ENCODE data around the gene ZNF669. TPM values are rescaled to one million over a fixed set of nuclear protein-coding genes. Genes with fewer than 3 reads are reported as not detected.
"Not testable (repeated sequence)": the region's sequence is repeated elsewhere in the genome, so short reads cannot be mapped to it uniquely, and the experiment has no call there.

Gene ZNF669
- total RNA-seq, 1 experiment from 2014 or later, result 7.2 TPM

- peaks cover 12% of the 10 kb centered on the region for H3K79me2 ChIP-seq (ENCODE audit: insufficient read depth, low read length)
- no peaks in the 10 kb centered on the region for H3K4me1 ChIP-seq (ENCODE audit: control insufficient read depth in 1 of 2, insufficient read depth in 2 of 2, low read length in 2 of 2)
- H3K9me2 ChIP-seq (ENCODE audit: insufficient read depth), result no peaks in the 10 kb centered on the region
- BruUV-seq (replicated peaks), result no TSS peak
- no peak overlapping the region for H3K9ac ChIP-seq (ENCODE audit: low read length)
- H3K4me2 ChIP-seq (ENCODE audit: low read length), result no peak overlapping the region
- no peak overlapping the region for H3K4me3 ChIP-seq (replicated peaks in 1 of 2; ENCODE audit: low read depth in 1 of 2, low read length in 2 of 2)
- POLR2A ChIA-PET, result no interaction called here
- RAD21 ChIA-PET (ENCODE audit: low non-redundant PET in 1 of 2, low total read pairs in 2 of 2, uncharacterized antibody in 2 of 2, unreplicated experiment in 2 of 2), result no interaction called here
- peaks cover 16 to 24% of the 10 kb centered on the region in 2 experiments; a peak in 3 of 4 replicates for H3K9me3 ChIP-seq (ENCODE audit: control insufficient read depth in 1 of 2, insufficient read depth in 1 of 2, low read depth in 1 of 2, low read length in 2 of 2)
- no peak overlapping the region for H2AFZ ChIP-seq (ENCODE audit: low read depth, low read length, poor library complexity, severe bottlenecking)
- no peaks in the 10 kb centered on the region for H3K27me3 ChIP-seq (ENCODE audit: insufficient read depth, low read length)
- peaks cover 0 to 15% of the 10 kb centered on the region in 2 experiments; a peak in 1 of 4 replicates for H3K36me3 ChIP-seq (ENCODE audit: control insufficient read depth in 1 of 2, insufficient read depth in 2 of 2, low read length in 2 of 2)
- H4K20me1 ChIP-seq (ENCODE audit: insufficient read depth), result no peaks in the 10 kb centered on the region
- no peak for ATAC-seq
- no peak for DNase-seq (ENCODE audit: low read depth, low spot score)
- no peak overlapping the region for H3K27ac ChIP-seq (ENCODE audit: low read depth, low read length)
- CTCF ChIA-PET, result no interaction called here
- TF ChIP-seq, protein P1, sequence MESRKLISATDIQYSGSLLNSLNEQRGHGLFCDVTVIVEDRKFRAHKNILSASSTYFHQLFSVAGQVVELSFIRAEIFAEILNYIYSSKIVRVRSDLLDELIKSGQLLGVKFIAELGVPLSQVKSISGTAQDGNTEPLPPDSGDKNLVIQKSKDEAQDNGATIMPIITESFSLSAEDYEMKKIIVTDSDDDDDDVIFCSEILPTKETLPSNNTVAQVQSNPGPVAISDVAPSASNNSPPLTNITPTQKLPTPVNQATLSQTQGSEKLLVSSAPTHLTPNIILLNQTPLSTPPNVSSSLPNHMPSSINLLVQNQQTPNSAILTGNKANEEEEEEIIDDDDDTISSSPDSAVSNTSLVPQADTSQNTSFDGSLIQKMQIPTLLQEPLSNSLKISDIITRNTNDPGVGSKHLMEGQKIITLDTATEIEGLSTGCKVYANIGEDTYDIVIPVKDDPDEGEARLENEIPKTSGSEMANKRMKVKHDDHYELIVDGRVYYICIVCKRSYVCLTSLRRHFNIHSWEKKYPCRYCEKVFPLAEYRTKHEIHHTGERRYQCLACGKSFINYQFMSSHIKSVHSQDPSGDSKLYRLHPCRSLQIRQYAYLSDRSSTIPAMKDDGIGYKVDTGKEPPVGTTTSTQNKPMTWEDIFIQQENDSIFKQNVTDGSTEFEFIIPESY (IDR thresholded peaks at IDR 0.05; ENCODE audit: extremely low read depth, insufficient replicate concordance, low read length), result no peak
- TF ChIP-seq CBX3 (IDR thresholded peaks at IDR 0.05; ENCODE audit: low read depth), result no peak
- TF ChIP-seq ELF1 (IDR thresholded peaks at IDR 0.05; ENCODE audit: borderline replicate concordance, low read depth), result no peak
- TF ChIP-seq POLR2AphosphoS5 (IDR thresholded peaks at IDR 0.05; ENCODE audit: low read depth, low read length), result no peak
- TF ChIP-seq ZNF274 (IDR thresholded peaks at IDR 0.05; ENCODE audit: low read depth, low read length), result no peak
- TF ChIP-seq CEBPB (IDR thresholded peaks at IDR 0.05; ENCODE audit: low read depth), result no peak
- no peak for TF ChIP-seq EZH2 (IDR thresholded peaks at IDR 0.05)
- no peak for TF ChIP-seq ZFX (IDR thresholded peaks at IDR 0.05)
- no peak for TF ChIP-seq FOSL1 (IDR thresholded peaks at IDR 0.05; ENCODE audit: low read depth)
- TF ChIP-seq SRF (IDR thresholded peaks at IDR 0.05; ENCODE audit: low read depth), result no peak
- TF ChIP-seq POLR2A (IDR thresholded peaks at IDR 0.05; ENCODE audit: borderline replicate concordance, extremely low read depth, insufficient read depth, insufficient read length), result no peak
- no peak for TF ChIP-seq EZH2phosphoT487 (IDR thresholded peaks at IDR 0.05; ENCODE audit: borderline replicate concordance)
- TF ChIP-seq EGR1 (IDR thresholded peaks at IDR 0.05; ENCODE audit: low read depth), result no peak
- no peak for TF ChIP-seq YY1 (IDR thresholded peaks at IDR 0.05; ENCODE audit: extremely low read depth, insufficient replicate concordance, low read depth, low read length)
- TF ChIP-seq, protein P2, sequence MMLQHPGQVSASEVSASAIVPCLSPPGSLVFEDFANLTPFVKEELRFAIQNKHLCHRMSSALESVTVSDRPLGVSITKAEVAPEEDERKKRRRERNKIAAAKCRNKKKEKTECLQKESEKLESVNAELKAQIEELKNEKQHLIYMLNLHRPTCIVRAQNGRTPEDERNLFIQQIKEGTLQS (IDR thresholded peaks at IDR 0.05), result no peak
- intact Hi-C loops (cut with micrococcal nuclease), result no loop called here
Observed at GRCh38 chr1:247131236-247131635, 27.1 kb upstream of the ZNF669 start.

- Histone ChIP-seq H3K36me3 (ENCODE audit: control insufficient read depth in 1 of 2, insufficient read depth in 2 of 2, low read length in 2 of 2) (peaks cover 0 to 15% of the 10 kb centered on the region in 2 experiments; a peak in 1 of 4 replicates), H3K79me2 (ENCODE audit: insufficient read depth, low read length) (peaks cover 12% of the 10 kb centered on the region)
- RAD21 ChIA-PET (ENCODE audit: low non-redundant PET in 1 of 2, low total read pairs in 2 of 2, uncharacterized antibody in 2 of 2, unreplicated experiment in 2 of 2); H3K4me1 ChIP-seq (ENCODE audit: control insufficient read depth in 1 of 2, insufficient read depth in 2 of 2, low read length in 2 of 2); H3K9ac ChIP-seq (ENCODE audit: low read length); H3K9me2 ChIP-seq (ENCODE audit: insufficient read depth); H3K9me3 ChIP-seq (ENCODE audit: control insufficient read depth in 1 of 2, insufficient read depth in 1 of 2, low read depth in 1 of 2, low read length in 2 of 2); H3K4me3 ChIP-seq (replicated peaks in 1 of 2; ENCODE audit: low read depth in 1 of 2, low read length in 2 of 2); H3K4me2 ChIP-seq (ENCODE audit: low read length); H4K20me1 ChIP-seq (ENCODE audit: insufficient read depth); DNase-seq (ENCODE audit: low read depth, low spot score); POLR2A ChIA-PET; H3K27me3 ChIP-seq (ENCODE audit: insufficient read depth, low read length); H2AFZ ChIP-seq (ENCODE audit: low read depth, low read length, poor library complexity, severe bottlenecking); H3K27ac ChIP-seq (ENCODE audit: low read depth, low read length); ATAC-seq; CTCF ChIA-PET: not testable (repeated sequence)
- TSS peak; percentile 86 for BruUV-seq (replicated peaks)
- intact Hi-C loops (cut with micrococcal nuclease), result loop anchor here (2.0 kb wide), 1 partner anchor 41 kb away; no protein-coding TSS in a partner anchor
Observed at GRCh38 chr1:247127519-247128282, 23.5 kb upstream of the ZNF669 start.

Data from HCT116 (cell line).